GM12878 (cell line): ENCODE measurements around the gene HIVEP2. TPM values are rescaled to one million over a fixed set of nuclear protein-coding genes. Genes with fewer than 3 reads are reported as not detected.

Experiments used
- ATF7 ChIP-seq: fragments of 450-650 bp; IDR thresholded peaks from 2 replicates; pipeline ENCODE4 v1.6.1; 2016; ENCODE audit warnings: low read depth, mild to moderate bottlenecking
- BCL11A ChIP-seq: IDR thresholded peaks from 2 replicates; pipeline ENCODE4 v1.6.1; 2011; ENCODE audit warnings: low read depth, low read length
- DPF2 ChIP-seq: fragments of 450-650 bp; IDR thresholded peaks from 2 replicates; pipeline ENCODE4 v1.6.1; 2017; ENCODE audit warnings: mild to moderate bottlenecking
- EED ChIP-seq: sonication (generic); IDR thresholded peaks from 2 replicates; pipeline ENCODE4 v1.6.1; 2016; ENCODE audit warnings: antibody characterized with exemption, low read depth
- EP300 ChIP-seq, 2 experiments: fragments of 150-350 bp in 1 of 2; IDR thresholded peaks; 2 replicates each; pipeline ENCODE4 v1.6.1; 2011 to 2012; ENCODE audit warnings: low read depth in 2 of 2, low read length in 2 of 2, borderline replicate concordance in 1 of 2, improper control_type of control experiment in 1 of 2, inconsistent platforms in 1 of 2; ENCODE audit not compliant: control insufficient read depth in 1 of 2
- IKZF1 ChIP-seq: fragments of 450-650 bp; conservative IDR thresholded peaks from 2 replicates; pipeline ENCODE4 v1.6.1; 2017; ENCODE audit warnings: antibody characterized with exemption, mild to moderate bottlenecking
- IRF4 ChIP-seq: IDR thresholded peaks from 2 replicates; pipeline ENCODE4 v1.6.1; 2011; ENCODE audit warnings: low read depth, low read length
- MEF2B ChIP-seq: fragments of 450-650 bp; IDR thresholded peaks from 2 replicates; pipeline ENCODE4 v1.6.1; 2018; ENCODE audit warnings: mild to moderate bottlenecking, moderate library complexity; ENCODE audit not compliant: partially characterized antibody, poor library complexity, severe bottlenecking
- MTA2 ChIP-seq: fragments of 450-650 bp; IDR thresholded peaks from 2 replicates; pipeline ENCODE4 v1.6.1; 2016; ENCODE audit warnings: low read depth, mild to moderate bottlenecking, moderate library complexity
- NR2F1 ChIP-seq: fragments of 450-650 bp; conservative IDR thresholded peaks from 2 replicates; pipeline ENCODE4 v1.6.1; 2017; ENCODE audit warnings: mild to moderate bottlenecking
- RAD21 ChIP-seq: IDR thresholded peaks from 2 replicates; pipeline ENCODE4 v1.6.1; 2011; ENCODE audit warnings: mild to moderate bottlenecking, low read depth, low read length, moderate library complexity; ENCODE audit not compliant: insufficient read depth
- RELA ChIP-seq: fragments of 450-650 bp; IDR thresholded peaks from 2 replicates; pipeline ENCODE4 v1.8.0; 2014; ENCODE audit warnings: borderline replicate concordance; ENCODE audit not compliant: partially characterized antibody
- SREBF2 ChIP-seq: IDR thresholded peaks from 2 replicates; pipeline ENCODE4 v1.6.1; 2012; ENCODE audit warnings: mild to moderate bottlenecking, low read length
- TBL1XR1 ChIP-seq: IDR thresholded peaks from 2 replicates; pipeline ENCODE4 v1.6.1; 2012; ENCODE audit warnings: low read depth, low read length, improper control_type of control experiment
- TCF3 ChIP-seq: IDR thresholded peaks from 2 replicates; pipeline ENCODE4 v1.6.1; 2012; ENCODE audit warnings: low read depth, mild to moderate bottlenecking, low read length, borderline replicate concordance; ENCODE audit not compliant: insufficient read depth
- ZNF274 ChIP-seq: IDR thresholded peaks from one replicate; pipeline ENCODE4 v1.8.0; 2011; ENCODE audit not compliant: insufficient read length, insufficient read depth
- polyA plus RNA-seq, 11 experiments: library from polyadenylated mRNA; depleted of rRNA in 4 of 11; unstranded in 6 of 11; stranded (reverse) in 5 of 11; fragments of >200 nt; fragmentation: Nextera tagmentation in 4 of 11; fragmentation: Illumina TruSeq in 1 of 11; extraction: Ambion mirVana in 4 of 11; extraction: Trizol in 1 of 11; gene quantifications; 1 replicate in 1 of 11; 2 replicates in 10 of 11; pipeline versions ENCODE4 v1.2.1 to v1.2.3, GENCODE V29; 2011 to 2016; ENCODE audit warnings: inconsistent platforms in 2 of 11, missing spikeins in 2 of 11, low read depth in 1 of 11
- total RNA-seq, 4 experiments: library from RNA; depleted of rRNA in 3 of 4; stranded (reverse); fragments of >200 nt in 3 of 4; fragmentation: Illumina TruSeq in 1 of 4; extraction: Trizol in 1 of 4; gene quantifications; 2 replicates each; pipeline versions ENCODE4 v1.2.1 to v1.2.3, GENCODE V29; 2013 to 2021
- TF ChIP-seq, protein P1 (sequence below): fragments of 450-650 bp; IDR thresholded peaks from 2 replicates; pipeline ENCODE4 v1.6.1; 2016; ENCODE audit warnings: mild to moderate bottlenecking
- TF ChIP-seq, protein P2 (sequence below): fragments of 450-650 bp; conservative IDR thresholded peaks from 2 replicates; pipeline ENCODE4 v1.6.1; 2017; ENCODE audit warnings: mild to moderate bottlenecking, moderate library complexity
- TF ChIP-seq, protein P3 (sequence below): fragments of 450-650 bp; formaldehyde crosslinking; IDR thresholded peaks from 2 replicates; pipeline ENCODE4 v1.4.0; 2022; ENCODE audit warnings: mild to moderate bottlenecking, moderate library complexity
- TF ChIP-seq, protein P4 (sequence below): fragments of 450-650 bp; IDR thresholded peaks from 2 replicates; pipeline ENCODE4 v1.6.1; 2017; ENCODE audit warnings: mild to moderate bottlenecking, low read depth, inconsistent platforms; ENCODE audit not compliant: poor library complexity, severe bottlenecking
- TF ChIP-seq, protein P5 (sequence below): IDR thresholded peaks from 2 replicates; pipeline ENCODE4 v1.6.1; 2012; ENCODE audit warnings: low read length, inconsistent platforms

HIVEP2 gene
- total and polyA plus RNA-seq, 10 of the 15 experiments (the other 5 are each of a cell fraction or from before 2014, with no cell fraction given), result 1.2 to 15.7 (median 10.2) TPM

DNA sequence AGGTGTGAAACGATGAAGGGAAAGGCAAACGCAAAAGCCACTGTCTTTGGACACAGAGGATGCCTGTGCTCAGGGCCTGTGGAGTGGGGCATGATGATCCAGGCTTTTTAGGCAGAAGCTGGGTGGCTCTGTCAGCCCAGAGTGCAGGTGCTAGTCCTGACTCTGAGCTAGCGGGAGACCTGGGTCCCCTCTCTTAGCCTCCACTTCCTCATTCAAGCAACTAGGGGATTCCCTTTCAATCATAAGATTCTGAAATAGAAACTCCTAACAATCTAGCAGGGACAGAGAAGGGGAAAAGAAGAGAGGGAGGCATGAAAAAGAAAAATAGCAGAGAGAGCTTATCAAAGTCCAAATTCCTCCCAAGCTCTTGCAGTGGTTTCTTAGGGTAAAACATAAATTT is 7.6 kb upstream of the HIVEP2 start (continued):
- TF ChIP-seq ZNF274, result no peak
- TF ChIP-seq SREBF2, result no peak
- peak; percentile 35; the same call in 1 of the 2 replicates for TF ChIP-seq ATF7
- peak; percentile 54 for TF ChIP-seq MTA2
- TF ChIP-seq TCF3, result peak; percentile 65; the same call in 1 of the 2 replicates
- peak; percentile 14 to 63; a peak in 1 of 4 replicates for TF ChIP-seq EP300 (IDR thresholded peaks at IDR 0.05; ENCODE audit: borderline replicate concordance in 1 of 2, control insufficient read depth in 1 of 2, low read depth in 2 of 2, low read length in 2 of 2)
- peak; percentile 80 for TF ChIP-seq IKZF1
- TF ChIP-seq TBL1XR1, result no peak
- peak; percentile 29 for TF ChIP-seq MEF2B
- TF ChIP-seq, protein P1, sequence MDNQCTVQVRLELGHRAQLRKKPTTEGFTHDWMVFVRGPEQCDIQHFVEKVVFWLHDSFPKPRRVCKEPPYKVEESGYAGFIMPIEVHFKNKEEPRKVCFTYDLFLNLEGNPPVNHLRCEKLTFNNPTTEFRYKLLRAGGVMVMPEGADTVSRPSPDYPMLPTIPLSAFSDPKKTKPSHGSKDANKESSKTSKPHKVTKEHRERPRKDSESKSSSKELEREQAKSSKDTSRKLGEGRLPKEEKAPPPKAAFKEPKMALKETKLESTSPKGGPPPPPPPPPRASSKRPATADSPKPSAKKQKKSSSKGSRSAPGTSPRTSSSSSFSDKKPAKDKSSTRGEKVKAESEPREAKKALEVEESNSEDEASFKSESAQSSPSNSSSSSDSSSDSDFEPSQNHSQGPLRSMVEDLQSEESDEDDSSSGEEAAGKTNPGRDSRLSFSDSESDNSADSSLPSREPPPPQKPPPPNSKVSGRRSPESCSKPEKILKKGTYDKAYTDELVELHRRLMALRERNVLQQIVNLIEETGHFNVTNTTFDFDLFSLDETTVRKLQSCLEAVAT, result peak; percentile 30; the same call in 1 of the 2 replicates
- TF ChIP-seq RAD21, result peak; percentile 34; the same call in 1 of the 2 replicates
- TF ChIP-seq, protein P2, sequence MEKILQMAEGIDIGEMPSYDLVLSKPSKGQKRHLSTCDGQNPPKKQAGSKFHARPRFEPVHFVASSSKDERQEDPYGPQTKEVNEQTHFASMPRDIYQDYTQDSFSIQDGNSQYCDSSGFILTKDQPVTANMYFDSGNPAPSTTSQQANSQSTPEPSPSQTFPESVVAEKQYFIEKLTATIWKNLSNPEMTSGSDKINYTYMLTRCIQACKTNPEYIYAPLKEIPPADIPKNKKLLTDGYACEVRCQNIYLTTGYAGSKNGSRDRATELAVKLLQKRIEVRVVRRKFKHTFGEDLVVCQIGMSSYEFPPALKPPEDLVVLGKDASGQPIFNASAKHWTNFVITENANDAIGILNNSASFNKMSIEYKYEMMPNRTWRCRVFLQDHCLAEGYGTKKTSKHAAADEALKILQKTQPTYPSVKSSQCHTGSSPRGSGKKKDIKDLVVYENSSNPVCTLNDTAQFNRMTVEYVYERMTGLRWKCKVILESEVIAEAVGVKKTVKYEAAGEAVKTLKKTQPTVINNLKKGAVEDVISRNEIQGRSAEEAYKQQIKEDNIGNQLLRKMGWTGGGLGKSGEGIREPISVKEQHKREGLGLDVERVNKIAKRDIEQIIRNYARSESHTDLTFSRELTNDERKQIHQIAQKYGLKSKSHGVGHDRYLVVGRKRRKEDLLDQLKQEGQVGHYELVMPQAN, result no peak
- TF ChIP-seq, protein P3, sequence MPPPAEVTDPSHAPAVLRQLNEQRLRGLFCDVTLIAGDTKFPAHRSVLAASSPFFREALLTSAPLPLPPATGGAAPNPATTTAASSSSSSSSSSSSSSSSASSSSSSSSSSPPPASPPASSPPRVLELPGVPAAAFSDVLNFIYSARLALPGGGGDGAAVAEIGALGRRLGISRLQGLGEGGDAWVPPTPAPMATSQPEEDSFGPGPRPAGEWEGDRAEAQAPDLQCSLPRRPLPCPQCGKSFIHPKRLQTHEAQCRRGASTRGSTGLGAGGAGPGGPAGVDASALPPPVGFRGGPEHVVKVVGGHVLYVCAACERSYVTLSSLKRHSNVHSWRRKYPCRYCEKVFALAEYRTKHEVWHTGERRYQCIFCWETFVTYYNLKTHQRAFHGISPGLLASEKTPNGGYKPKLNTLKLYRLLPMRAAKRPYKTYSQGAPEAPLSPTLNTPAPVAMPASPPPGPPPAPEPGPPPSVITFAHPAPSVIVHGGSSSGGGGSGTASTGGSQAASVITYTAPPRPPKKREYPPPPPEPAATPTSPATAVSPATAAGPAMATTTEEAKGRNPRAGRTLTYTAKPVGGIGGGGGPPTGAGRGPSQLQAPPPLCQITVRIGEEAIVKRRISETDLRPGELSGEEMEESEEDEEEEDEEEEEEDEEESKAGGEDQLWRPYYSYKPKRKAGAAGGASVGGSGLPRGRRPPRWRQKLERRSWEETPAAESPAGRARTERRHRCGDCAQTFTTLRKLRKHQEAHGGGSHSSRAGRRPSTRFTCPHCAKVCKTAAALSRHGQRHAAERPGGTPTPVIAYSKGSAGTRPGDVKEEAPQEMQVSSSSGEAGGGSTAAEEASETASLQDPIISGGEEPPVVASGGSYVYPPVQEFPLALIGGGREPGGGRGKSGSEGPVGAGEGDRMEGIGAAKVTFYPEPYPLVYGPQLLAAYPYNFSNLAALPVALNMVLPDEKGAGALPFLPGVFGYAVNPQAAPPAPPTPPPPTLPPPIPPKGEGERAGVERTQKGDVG (CRISPR knock-in tag), result no peak
- TF ChIP-seq NR2F1, result no peak
- peak; percentile 64 for TF ChIP-seq DPF2
- TF ChIP-seq BCL11A, result peak; percentile 39; the same call in 1 of the 2 replicates
- TF ChIP-seq, protein P4, sequence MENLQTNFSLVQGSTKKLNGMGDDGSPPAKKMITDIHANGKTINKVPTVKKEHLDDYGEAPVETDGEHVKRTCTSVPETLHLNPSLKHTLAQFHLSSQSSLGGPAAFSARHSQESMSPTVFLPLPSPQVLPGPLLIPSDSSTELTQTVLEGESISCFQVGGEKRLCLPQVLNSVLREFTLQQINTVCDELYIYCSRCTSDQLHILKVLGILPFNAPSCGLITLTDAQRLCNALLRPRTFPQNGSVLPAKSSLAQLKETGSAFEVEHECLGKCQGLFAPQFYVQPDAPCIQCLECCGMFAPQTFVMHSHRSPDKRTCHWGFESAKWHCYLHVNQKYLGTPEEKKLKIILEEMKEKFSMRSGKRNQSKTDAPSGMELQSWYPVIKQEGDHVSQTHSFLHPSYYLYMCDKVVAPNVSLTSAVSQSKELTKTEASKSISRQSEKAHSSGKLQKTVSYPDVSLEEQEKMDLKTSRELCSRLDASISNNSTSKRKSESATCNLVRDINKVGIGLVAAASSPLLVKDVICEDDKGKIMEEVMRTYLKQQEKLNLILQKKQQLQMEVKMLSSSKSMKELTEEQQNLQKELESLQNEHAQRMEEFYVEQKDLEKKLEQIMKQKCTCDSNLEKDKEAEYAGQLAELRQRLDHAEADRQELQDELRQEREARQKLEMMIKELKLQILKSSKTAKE, result peak; percentile 36
- TF ChIP-seq, protein P5, sequence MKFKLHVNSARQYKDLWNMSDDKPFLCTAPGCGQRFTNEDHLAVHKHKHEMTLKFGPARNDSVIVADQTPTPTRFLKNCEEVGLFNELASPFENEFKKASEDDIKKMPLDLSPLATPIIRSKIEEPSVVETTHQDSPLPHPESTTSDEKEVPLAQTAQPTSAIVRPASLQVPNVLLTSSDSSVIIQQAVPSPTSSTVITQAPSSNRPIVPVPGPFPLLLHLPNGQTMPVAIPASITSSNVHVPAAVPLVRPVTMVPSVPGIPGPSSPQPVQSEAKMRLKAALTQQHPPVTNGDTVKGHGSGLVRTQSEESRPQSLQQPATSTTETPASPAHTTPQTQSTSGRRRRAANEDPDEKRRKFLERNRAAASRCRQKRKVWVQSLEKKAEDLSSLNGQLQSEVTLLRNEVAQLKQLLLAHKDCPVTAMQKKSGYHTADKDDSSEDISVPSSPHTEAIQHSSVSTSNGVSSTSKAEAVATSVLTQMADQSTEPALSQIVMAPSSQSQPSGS, result 0 out of 2 replicates have a peak, but pooled peaks have one; percentile 29
- 0 out of 2 replicates have a peak, but pooled peaks have one; percentile 33 for TF ChIP-seq IRF4
- TF ChIP-seq EED, result peak; percentile 67
- peak; percentile 66 for TF ChIP-seq RELA
